HFFc6 (cell line): Measurements from ENCODE around the gene TMEM144. TPM values are rescaled to one million over a fixed set of nuclear protein-coding genes. Genes with fewer than 3 reads are reported as not detected.

Experiments used
- DNase-seq: peaks from one replicate; pipeline ENCODE4 v3.0.0-alpha.2; 2018
- H3K27ac Mint-ChIP-seq: 2 replicates; pipeline ENCODE4 v1.8.0; 2020; ENCODE audit warnings: mild to moderate bottlenecking, mixed read lengths
- H3K27me3 Mint-ChIP-seq: 2 replicates; pipeline ENCODE4 v1.8.0; 2021; ENCODE audit warnings: mild to moderate bottlenecking, moderate library complexity, mixed read lengths; ENCODE audit not compliant: insufficient read depth
- H3K36me3 Mint-ChIP-seq: 2 replicates; pipeline ENCODE4 v1.8.0; 2021; ENCODE audit warnings: low read depth, mixed read lengths
- H3K4me1 Mint-ChIP-seq: 2 replicates; pipeline ENCODE4 v1.8.0; 2020; ENCODE audit warnings: low read depth, mixed read lengths
- H3K4me3 Mint-ChIP-seq: 2 replicates; pipeline ENCODE4 v1.8.0; 2020; ENCODE audit warnings: mild to moderate bottlenecking, moderate library complexity, mixed read lengths
- H3K9me3 Mint-ChIP-seq: 2 replicates; pipeline ENCODE4 v1.8.0; 2020; ENCODE audit warnings: mild to moderate bottlenecking, mixed read lengths
- total RNA-seq, 6 experiments: library from RNA; stranded (reverse); fragmentation: NEBNext Ultra II Directional; extraction: Animal tissue kit (Norgen Biotek cat#: 25700); gene quantifications; 2 replicates in 1 of 6; 3 replicates in 5 of 6; pipeline ENCODE4 v1.2.3, GENCODE V29; 2021
- TF ChIP-seq, protein P1 (sequence below): fragments of 200-600 bp; sonication (generic); IDR thresholded peaks from 2 replicates; pipeline ENCODE4 v1.5.0; 2021; ENCODE audit warnings: antibody characterized with exemption, mild to moderate bottlenecking

Gene TMEM144
- total RNA-seq, 6 experiments from 2014 or later: 0.18 to 0.34 (median 0.29) TPM; not detected in 1

DNA sequence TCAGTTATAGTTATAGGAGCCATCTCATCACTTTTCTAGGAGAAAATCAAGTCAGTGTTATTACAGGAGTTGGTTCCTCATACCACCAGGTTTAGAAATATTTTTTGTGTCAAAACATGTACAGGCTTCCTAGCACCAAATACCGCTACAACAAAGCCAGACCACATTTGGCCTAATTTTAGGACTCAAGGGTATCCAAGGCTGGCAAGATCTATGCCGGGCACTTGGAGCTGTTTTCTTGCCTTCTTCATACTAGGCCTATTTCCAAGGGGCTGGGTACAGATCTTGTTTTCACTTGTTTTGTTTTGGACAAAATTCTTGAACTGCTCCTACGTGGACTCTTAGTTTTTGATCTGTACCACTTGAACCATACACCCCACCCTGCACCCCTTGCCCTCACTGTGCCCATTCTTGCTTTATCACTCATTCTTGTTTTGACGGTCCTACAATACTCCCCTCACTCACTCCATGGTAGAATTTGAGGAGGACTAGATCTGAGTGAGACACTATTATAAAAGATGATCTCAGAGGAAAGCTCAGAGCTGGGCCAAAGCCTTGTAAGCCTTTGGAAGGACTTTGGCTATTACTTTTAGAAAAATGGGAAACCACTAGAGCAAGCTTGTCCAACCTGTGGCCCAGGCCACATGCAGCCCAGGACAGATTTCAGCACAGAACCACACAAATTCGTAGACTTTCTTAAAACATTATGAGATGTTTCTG lies 17.7 kb upstream of the TMEM144 start:
- DNase-seq: no peak
- TF ChIP-seq, protein P1, sequence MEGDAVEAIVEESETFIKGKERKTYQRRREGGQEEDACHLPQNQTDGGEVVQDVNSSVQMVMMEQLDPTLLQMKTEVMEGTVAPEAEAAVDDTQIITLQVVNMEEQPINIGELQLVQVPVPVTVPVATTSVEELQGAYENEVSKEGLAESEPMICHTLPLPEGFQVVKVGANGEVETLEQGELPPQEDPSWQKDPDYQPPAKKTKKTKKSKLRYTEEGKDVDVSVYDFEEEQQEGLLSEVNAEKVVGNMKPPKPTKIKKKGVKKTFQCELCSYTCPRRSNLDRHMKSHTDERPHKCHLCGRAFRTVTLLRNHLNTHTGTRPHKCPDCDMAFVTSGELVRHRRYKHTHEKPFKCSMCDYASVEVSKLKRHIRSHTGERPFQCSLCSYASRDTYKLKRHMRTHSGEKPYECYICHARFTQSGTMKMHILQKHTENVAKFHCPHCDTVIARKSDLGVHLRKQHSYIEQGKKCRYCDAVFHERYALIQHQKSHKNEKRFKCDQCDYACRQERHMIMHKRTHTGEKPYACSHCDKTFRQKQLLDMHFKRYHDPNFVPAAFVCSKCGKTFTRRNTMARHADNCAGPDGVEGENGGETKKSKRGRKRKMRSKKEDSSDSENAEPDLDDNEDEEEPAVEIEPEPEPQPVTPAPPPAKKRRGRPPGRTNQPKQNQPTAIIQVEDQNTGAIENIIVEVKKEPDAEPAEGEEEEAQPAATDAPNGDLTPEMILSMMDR: no peak
- H3K27ac Mint-ChIP-seq: no peak overlapping the region
- no peaks in the 10 kb centered on the region for H3K36me3 Mint-ChIP-seq
- no peaks in the 10 kb centered on the region; the same call in 1 of the 2 replicates for H3K4me1 Mint-ChIP-seq
- H3K27me3 Mint-ChIP-seq: peaks cover 4% of the 10 kb centered on the region; the same call in 1 of the 2 replicates
- no peaks in the 10 kb centered on the region for H3K9me3 Mint-ChIP-seq
- no peak overlapping the region for H3K4me3 Mint-ChIP-seq

DNA sequence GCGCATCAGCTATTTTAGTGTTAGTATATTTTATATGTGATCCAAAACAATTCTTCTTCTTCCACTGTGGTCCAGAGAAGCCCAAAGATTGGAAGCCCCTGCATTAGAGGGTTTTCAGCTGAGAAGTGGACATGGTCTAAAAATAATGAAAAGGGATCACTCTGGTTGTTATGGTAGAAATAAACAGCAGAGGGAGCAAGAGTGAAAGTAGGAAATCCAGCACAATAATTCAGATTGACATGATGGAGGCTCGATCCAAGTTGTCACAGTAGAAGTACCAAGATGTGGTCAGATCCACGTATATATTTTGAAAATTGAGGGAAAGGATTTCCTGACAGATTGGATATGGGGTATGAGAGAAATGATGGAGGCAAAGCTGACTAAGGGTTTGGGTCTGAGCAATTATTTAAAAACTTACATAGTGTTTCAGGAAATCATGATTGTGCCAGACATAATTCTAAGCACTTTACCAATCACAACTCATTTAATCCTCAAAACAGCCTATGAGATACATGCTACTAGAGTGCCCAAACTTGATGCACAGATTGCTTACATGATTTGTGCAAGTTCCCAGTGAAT lies 17.0 kb upstream of the TMEM144 start:
- Mint-ChIP-seq H3K9me3 (no peaks in the 10 kb centered on the region), H3K4me1 (no peaks in the 10 kb centered on the region; the same call in 1 of the 2 replicates), H3K27me3 (peaks cover 5% of the 10 kb centered on the region; the same call in 1 of the 2 replicates), H3K4me3 (no peak overlapping the region), H3K36me3 (no peaks in the 10 kb centered on the region), H3K27ac (no peak overlapping the region)
- peak; percentile 33 for DNase-seq
- TF ChIP-seq, protein P1: peak; percentile 78

DNA sequence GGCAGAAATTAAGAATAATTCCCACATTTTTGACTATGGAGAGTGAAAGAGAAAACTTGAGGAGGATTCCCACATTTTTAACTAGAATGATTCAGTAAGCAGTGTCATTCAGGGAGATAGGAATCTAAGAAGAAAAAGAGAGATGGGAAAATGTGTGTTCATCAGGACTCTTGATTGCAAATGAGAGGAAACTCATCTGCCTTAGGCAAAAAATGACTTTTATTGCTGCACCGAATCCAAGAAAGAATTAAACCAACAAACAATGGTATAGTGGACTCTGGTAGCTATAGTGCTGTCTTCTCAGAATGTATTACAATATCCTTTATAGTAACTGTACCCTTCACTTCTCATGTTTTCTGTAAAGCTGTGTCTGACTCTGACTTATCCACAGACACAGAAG lies 15.0 kb upstream of the TMEM144 start:
- Mint-ChIP-seq H3K27ac (no peak overlapping the region), H3K4me1 (no peaks in the 10 kb centered on the region; the same call in 1 of the 2 replicates), H3K36me3 (no peaks in the 10 kb centered on the region), H3K27me3 (peaks cover 13% of the 10 kb centered on the region; the same call in 1 of the 2 replicates), H3K9me3 (no peaks in the 10 kb centered on the region), H3K4me3 (no peak overlapping the region)
- TF ChIP-seq, protein P1: no peak
- no peak for DNase-seq

DNA sequence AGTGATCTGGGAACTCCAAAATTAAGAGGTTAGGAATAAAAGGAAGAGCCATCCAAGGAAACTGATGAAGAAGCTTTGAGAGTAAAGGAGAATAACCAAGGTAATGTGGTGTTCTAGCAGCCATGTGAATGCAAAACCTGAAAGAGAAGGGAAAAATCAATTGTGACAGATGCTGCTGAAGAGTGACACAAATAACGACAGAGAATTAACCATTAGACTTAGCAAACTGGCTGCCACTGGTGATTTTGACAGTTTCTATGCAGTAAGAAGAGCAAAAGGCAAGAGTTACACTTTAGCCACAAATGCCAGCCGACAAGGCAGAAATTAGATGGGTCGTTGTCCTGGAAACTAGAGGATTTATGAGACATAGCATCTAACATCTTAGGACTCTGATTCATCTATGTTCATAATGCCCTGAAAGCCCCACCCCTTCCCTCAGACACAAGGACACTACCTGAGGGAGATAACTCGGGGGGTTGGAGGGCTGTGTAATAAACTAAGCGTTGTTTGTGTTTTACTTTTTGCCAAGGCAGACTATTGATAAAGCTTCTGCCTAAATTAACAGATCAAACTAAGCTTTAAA lies 13.0 kb upstream of the TMEM144 start:
- DNase-seq: no peak
- Mint-ChIP-seq H3K27ac (no peak overlapping the region), H3K27me3 (peaks cover 15% of the 10 kb centered on the region), H3K4me1 (no peaks in the 10 kb centered on the region; the same call in 1 of the 2 replicates), H3K9me3 (no peaks in the 10 kb centered on the region), H3K36me3 (no peaks in the 10 kb centered on the region), H3K4me3 (no peak overlapping the region)
- TF ChIP-seq, protein P1: no peak

DNA sequence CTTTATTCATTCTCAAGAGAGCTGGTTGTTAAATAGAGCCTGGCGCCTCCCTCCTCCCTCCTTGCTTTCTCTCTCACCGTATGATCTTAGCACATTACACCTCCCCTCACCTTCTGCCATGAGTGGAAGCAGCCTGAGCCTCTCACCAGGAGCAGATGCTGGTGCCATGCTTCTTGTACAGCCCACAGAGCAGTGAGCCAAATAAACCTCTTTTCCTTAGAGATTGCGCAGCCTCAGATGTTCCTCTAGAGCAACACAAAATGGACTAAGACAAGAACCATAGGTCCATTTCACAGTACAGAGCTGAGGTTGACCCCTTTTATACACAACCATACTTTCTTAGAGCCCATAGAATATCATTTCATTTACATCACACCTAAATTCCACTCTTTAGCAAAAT lies 10.1 kb upstream of the TMEM144 start:
- TF ChIP-seq, protein P1: no peak
- Mint-ChIP-seq H3K27ac (no peak overlapping the region), H3K4me3 (no peak overlapping the region), H3K36me3 (no peaks in the 10 kb centered on the region), H3K9me3 (no peaks in the 10 kb centered on the region), H3K4me1 (no peaks in the 10 kb centered on the region), H3K27me3 (peaks cover 12% of the 10 kb centered on the region)
- no peak for DNase-seq
